ENCODE measurements around the gene NEK10. TPM values are rescaled to one million over a fixed set of nuclear protein-coding genes. Genes with fewer than 3 reads are reported as not detected.

NEK10 gene
- total RNA-seq, result 38.5 and 54.3 TPM in 2 replicates

GRCh38 chr3:27368831-27369607 lies at the start of gene NEK10:
TSS of gene NEK10 (minus strand) at chr3:27369383. CDS start at chr3:27352882, 16,501 bp downstream.

Other genes with a start within 250 kb of the NEK10 start
- gene SLC4A7, start 115.0 kb upstream of the NEK10 start, total RNA-seq, result 269 and 368 TPM in 2 replicates

Data from smooth muscle cell of trachea (primary cell).